ENCODE measurements around the gene OGFOD3.
"Not testable (repeated sequence)": the region's sequence is repeated elsewhere in the genome, so short reads cannot be mapped to it uniquely, and the experiment has no call there.

The OGFOD3 gene

GRCh38 chr17:82377294-82377693 lies 41.1 kb downstream of the OGFOD3 start:
- Histone ChIP-seq H3K27me3 (ENCODE audit: control insufficient read depth in 5 of 5, insufficient read depth in 4 of 5, low read length in 5 of 5) (peaks cover 30 to 44% (median 40%) of the 10 kb centered on the region in 5 donors), H3K4me1 (ENCODE audit: control insufficient read depth in 5 of 5, insufficient read depth in 5 of 5, low read length in 5 of 5) (peaks cover 3 to 22% (median 22%) of the 10 kb centered on the region in 5 donors)
- not testable (repeated sequence) for H3K9ac ChIP-seq (ENCODE audit: low read length in 5 of 5); H3K9me3 ChIP-seq (ENCODE audit: control insufficient read depth in 5 of 5, low read length in 5 of 5); H3K36me3 ChIP-seq (ENCODE audit: control insufficient read depth in 5 of 5, insufficient read depth in 5 of 5, low read length in 5 of 5); H3K4me3 ChIP-seq (ENCODE audit: low read depth in 1 of 5, low read length in 5 of 5); H3K27ac ChIP-seq (ENCODE audit: low read depth, low read length)

GRCh38 chr17:82376042-82376730 lies 42.2 kb downstream of the OGFOD3 start:
- H3K36me3 ChIP-seq (ENCODE audit: control insufficient read depth in 5 of 5, insufficient read depth in 5 of 5, low read length in 5 of 5): no peaks in the 10 kb centered on the region
- H3K9me3 ChIP-seq (ENCODE audit: control insufficient read depth in 5 of 5, low read length in 5 of 5): no peaks in the 10 kb centered on the region
- H3K27me3 ChIP-seq (ENCODE audit: control insufficient read depth in 5 of 5, insufficient read depth in 4 of 5, low read length in 5 of 5): peaks cover 30 to 52% (median 46%) of the 10 kb centered on the region in 5 donors
- H3K4me3 ChIP-seq (ENCODE audit: low read depth in 1 of 5, low read length in 5 of 5): no peak overlapping the region
- no peak overlapping the region for H3K27ac ChIP-seq (ENCODE audit: low read depth, low read length)
- H3K9ac ChIP-seq (ENCODE audit: low read length in 5 of 5): no peak overlapping the region
- peaks cover 2 to 27% (median 20%) of the 10 kb centered on the region in 5 donors for H3K4me1 ChIP-seq (ENCODE audit: control insufficient read depth in 5 of 5, insufficient read depth in 5 of 5, low read length in 5 of 5)

GRCh38 chr17:82375359-82376041 lies 42.9 kb downstream of the OGFOD3 start:
- Histone ChIP-seq H3K36me3 (ENCODE audit: control insufficient read depth in 5 of 5, insufficient read depth in 5 of 5, low read length in 5 of 5) (no peaks in the 10 kb centered on the region), H3K9ac (ENCODE audit: low read length in 5 of 5) (no peak overlapping the region), H3K4me1 (ENCODE audit: control insufficient read depth in 5 of 5, insufficient read depth in 5 of 5, low read length in 5 of 5) (peaks cover 3 to 32% (median 21%) of the 10 kb centered on the region in 5 donors), H3K9me3 (ENCODE audit: control insufficient read depth in 5 of 5, low read length in 5 of 5) (no peaks in the 10 kb centered on the region), H3K4me3 (ENCODE audit: low read depth in 1 of 5, low read length in 5 of 5) (no peak overlapping the region), H3K27me3 (ENCODE audit: control insufficient read depth in 5 of 5, insufficient read depth in 4 of 5, low read length in 5 of 5) (peaks cover 37 to 59% (median 52%) of the 10 kb centered on the region in 5 donors), H3K27ac (ENCODE audit: low read depth, low read length) (no peak overlapping the region)

GRCh38 chr17:82374626-82375331 lies 43.6 kb downstream of the OGFOD3 start:
- no peak overlapping the region for H3K4me3 ChIP-seq (ENCODE audit: low read depth in 1 of 5, low read length in 5 of 5)
- H3K4me1 ChIP-seq (ENCODE audit: control insufficient read depth in 5 of 5, insufficient read depth in 5 of 5, low read length in 5 of 5): peaks cover 3 to 31% (median 18%) of the 10 kb centered on the region in 5 donors
- peaks cover 40 to 63% (median 54%) of the 10 kb centered on the region in 5 donors for H3K27me3 ChIP-seq (ENCODE audit: control insufficient read depth in 5 of 5, insufficient read depth in 4 of 5, low read length in 5 of 5)

GRCh38 chr17:82373731-82374625 lies 44.4 kb downstream of the OGFOD3 start:
- H3K36me3 ChIP-seq (ENCODE audit: control insufficient read depth in 5 of 5, insufficient read depth in 5 of 5, low read length in 5 of 5): no peaks in the 10 kb centered on the region
- H3K27ac ChIP-seq (ENCODE audit: low read depth, low read length): no peak overlapping the region
- peaks cover 40 to 67% (median 53%) of the 10 kb centered on the region in 5 donors for H3K27me3 ChIP-seq (ENCODE audit: control insufficient read depth in 5 of 5, insufficient read depth in 4 of 5, low read length in 5 of 5)
- H3K9ac ChIP-seq (ENCODE audit: low read length in 5 of 5): no peak overlapping the region
- no peaks in the 10 kb centered on the region for H3K9me3 ChIP-seq (ENCODE audit: control insufficient read depth in 5 of 5, low read length in 5 of 5)
- peaks cover 3 to 29% (median 15%) of the 10 kb centered on the region in 5 donors for H3K4me1 ChIP-seq (ENCODE audit: control insufficient read depth in 5 of 5, insufficient read depth in 5 of 5, low read length in 5 of 5)
- no peak overlapping the region for H3K4me3 ChIP-seq (ENCODE audit: low read depth in 1 of 5, low read length in 5 of 5)

More at GRCh38 chr17:82374626-82375331, 43.6 kb downstream of the OGFOD3 start:
- Histone ChIP-seq H3K27ac (ENCODE audit: low read depth, low read length) (no peak overlapping the region), H3K36me3 (ENCODE audit: control insufficient read depth in 5 of 5, insufficient read depth in 5 of 5, low read length in 5 of 5) (no peaks in the 10 kb centered on the region), H3K9ac (ENCODE audit: low read length in 5 of 5) (no peak overlapping the region), H3K9me3 (ENCODE audit: control insufficient read depth in 5 of 5, low read length in 5 of 5) (no peaks in the 10 kb centered on the region)

- H3K36me3 ChIP-seq (ENCODE audit: control insufficient read depth in 5 of 5, insufficient read depth in 5 of 5, low read length in 5 of 5); H3K27ac ChIP-seq (ENCODE audit: low read depth, low read length); H3K9me3 ChIP-seq (ENCODE audit: control insufficient read depth in 5 of 5, low read length in 5 of 5); H3K4me3 ChIP-seq (ENCODE audit: low read depth in 1 of 5, low read length in 5 of 5); H3K9ac ChIP-seq (ENCODE audit: low read length in 5 of 5): not testable (repeated sequence)
- H3K27me3 ChIP-seq (ENCODE audit: control insufficient read depth in 5 of 5, insufficient read depth in 4 of 5, low read length in 5 of 5): peaks cover 33 to 58% (median 45%) of the 10 kb centered on the region in 5 donors
- peaks cover 3 to 29% (median 15%) of the 10 kb centered on the region in 5 donors for H3K4me1 ChIP-seq (ENCODE audit: control insufficient read depth in 5 of 5, insufficient read depth in 5 of 5, low read length in 5 of 5)
Observed at GRCh38 chr17:82373072-82373452, 45.3 kb downstream of the OGFOD3 start.

- Histone ChIP-seq H3K4me3 (ENCODE audit: low read depth in 1 of 5, low read length in 5 of 5) (no peak overlapping the region), H3K27ac (ENCODE audit: low read depth, low read length) (no peak overlapping the region), H3K27me3 (ENCODE audit: control insufficient read depth in 5 of 5, insufficient read depth in 4 of 5, low read length in 5 of 5) (peaks cover 31 to 54% (median 44%) of the 10 kb centered on the region in 5 donors)
Observed at GRCh38 chr17:82372249-82373071, 45.9 kb downstream of the OGFOD3 start.

GRCh38 chr17:82371333-82372248 lies 46.8 kb downstream of the OGFOD3 start, which contains the start of gene UTS2R:
UTS2R (plus strand) TSS chr17:82371765; CDS start chr17:82374325, 2,560 bp downstream.
- Histone ChIP-seq H3K9me3 (ENCODE audit: control insufficient read depth in 5 of 5, low read length in 5 of 5) (no peaks in the 10 kb centered on the region), H3K9ac (ENCODE audit: low read length in 5 of 5) (peak within 1 kb of the TSS in 4 of 5 donors; percentile 16 to 56 (median 24)), H3K27ac (ENCODE audit: low read depth, low read length) (no peak within 1 kb of the TSS), H3K4me1 (ENCODE audit: control insufficient read depth in 5 of 5, insufficient read depth in 5 of 5, low read length in 5 of 5) (peaks cover 3 to 29% (median 15%) of the 10 kb centered on the region in 5 donors), H3K4me3 (ENCODE audit: low read depth in 1 of 5, low read length in 5 of 5) (peak within 1 kb of the TSS; percentile 56 to 68 (median 62)), H3K27me3 (ENCODE audit: control insufficient read depth in 5 of 5, insufficient read depth in 4 of 5, low read length in 5 of 5) (peaks cover 31 to 54% (median 44%) of the 10 kb centered on the region in 5 donors), H3K36me3 (ENCODE audit: control insufficient read depth in 5 of 5, insufficient read depth in 5 of 5, low read length in 5 of 5) (no peaks in the 10 kb centered on the region)

More at GRCh38 chr17:82372249-82373071, 45.9 kb downstream of the OGFOD3 start:
- H3K4me1 ChIP-seq (ENCODE audit: control insufficient read depth in 5 of 5, insufficient read depth in 5 of 5, low read length in 5 of 5): peaks cover 3 to 29% (median 15%) of the 10 kb centered on the region in 5 donors
- H3K36me3 ChIP-seq (ENCODE audit: control insufficient read depth in 5 of 5, insufficient read depth in 5 of 5, low read length in 5 of 5): no peaks in the 10 kb centered on the region
- no peaks in the 10 kb centered on the region for H3K9me3 ChIP-seq (ENCODE audit: control insufficient read depth in 5 of 5, low read length in 5 of 5)
- H3K9ac ChIP-seq (ENCODE audit: low read length in 5 of 5): no peak overlapping the region
